ACC112 (cell line): ENCODE measurements around the gene FNDC8.

Experiments
- H2AFZ ChIP-seq: fragments of 200-600 bp; sonication (generic); one replicate; pipeline ENCODE4 v1.6.0; 2017; ENCODE audit warnings: antibody characterized with exemption, low read length; ENCODE audit not compliant: unreplicated experiment
- H3K27ac ChIP-seq: fragments of 200-600 bp; sonication (generic); 2 replicates; pipeline ENCODE4 v1.5.1; 2014; ENCODE audit warnings: low read depth, mild to moderate bottlenecking, antibody characterized with exemption, low read length, moderate library complexity
- H3K27me3 ChIP-seq: fragments of 200-600 bp; sonication (generic); 2 replicates; pipeline ENCODE4 v1.6.1; 2014; ENCODE audit warnings: mild to moderate bottlenecking, antibody characterized with exemption, low read length, moderate library complexity, mixed read lengths; ENCODE audit not compliant: insufficient read depth
- H3K36me3 ChIP-seq: fragments of 200-600 bp; sonication (generic); 2 replicates; pipeline ENCODE4 v1.6.1; 2016; ENCODE audit warnings: mild to moderate bottlenecking, antibody characterized with exemption, low read length, moderate library complexity, mixed read lengths; ENCODE audit not compliant: insufficient read depth
- H3K4me1 ChIP-seq: fragments of 200-600 bp; sonication (generic); one replicate; pipeline ENCODE4 v1.6.1; 2016; ENCODE audit warnings: low read length, mixed read lengths; ENCODE audit not compliant: insufficient read depth, unreplicated experiment, control insufficient read depth
- H3K4me3 ChIP-seq: fragments of 200-600 bp; sonication (generic); 2 replicates; pipeline ENCODE4 v1.5.1; 2014; ENCODE audit warnings: mild to moderate bottlenecking, low read depth, low read length
- H3K79me2 ChIP-seq: fragments of 200-600 bp; sonication (generic); one replicate; pipeline ENCODE4 v1.6.0; 2016; ENCODE audit warnings: low read length; ENCODE audit not compliant: control insufficient read depth, unreplicated experiment, insufficient read depth

The FNDC8 gene

DNA sequence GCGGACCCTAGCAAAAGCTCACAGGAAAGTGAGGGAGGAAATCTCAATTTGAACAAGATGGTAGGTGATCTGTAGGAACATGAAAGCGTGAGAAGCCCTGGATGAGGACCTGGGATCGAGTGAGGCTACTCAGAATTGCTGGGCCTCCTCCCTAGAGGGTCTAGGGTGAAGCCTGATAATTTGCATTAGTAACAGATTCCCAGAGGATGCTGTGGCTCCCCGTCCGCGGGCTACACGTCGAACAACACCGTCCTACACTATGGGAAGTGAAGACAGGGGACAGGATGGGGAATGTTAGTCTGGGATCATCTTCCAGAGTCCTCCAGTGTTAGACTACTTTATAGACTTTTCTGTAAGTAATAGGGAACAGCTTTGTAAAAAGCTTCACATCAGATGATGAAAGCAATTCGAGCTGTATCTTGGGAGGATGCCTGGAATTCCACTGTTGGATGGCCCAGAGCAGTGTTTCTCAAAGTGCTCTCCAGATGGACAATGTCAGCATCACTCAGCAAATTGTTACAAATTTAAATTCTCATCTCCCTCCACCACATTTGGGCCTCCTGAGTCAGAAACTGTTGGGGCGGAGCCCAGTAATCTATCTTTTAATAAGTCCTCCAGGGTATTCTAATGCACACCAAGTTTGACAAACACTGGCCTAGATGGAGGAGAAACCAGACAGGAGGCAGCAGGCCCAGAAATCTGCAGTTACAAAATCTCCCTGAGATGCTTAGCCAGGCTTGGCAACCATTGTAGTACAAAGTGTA, 6.5 kb downstream of the FNDC8 start:
- H3K4me1 ChIP-seq, result peaks cover 14% of the 10 kb centered on the region
- H3K79me2 ChIP-seq, result no peaks in the 10 kb centered on the region
- no peak overlapping the region for H2AFZ ChIP-seq
- no peak overlapping the region for H3K4me3 ChIP-seq
- no peak overlapping the region for H3K27ac ChIP-seq
- H3K27me3 ChIP-seq, result no peaks in the 10 kb centered on the region
- peaks cover 5% of the 10 kb centered on the region; the same call in 1 of the 2 replicates for H3K36me3 ChIP-seq

DNA sequence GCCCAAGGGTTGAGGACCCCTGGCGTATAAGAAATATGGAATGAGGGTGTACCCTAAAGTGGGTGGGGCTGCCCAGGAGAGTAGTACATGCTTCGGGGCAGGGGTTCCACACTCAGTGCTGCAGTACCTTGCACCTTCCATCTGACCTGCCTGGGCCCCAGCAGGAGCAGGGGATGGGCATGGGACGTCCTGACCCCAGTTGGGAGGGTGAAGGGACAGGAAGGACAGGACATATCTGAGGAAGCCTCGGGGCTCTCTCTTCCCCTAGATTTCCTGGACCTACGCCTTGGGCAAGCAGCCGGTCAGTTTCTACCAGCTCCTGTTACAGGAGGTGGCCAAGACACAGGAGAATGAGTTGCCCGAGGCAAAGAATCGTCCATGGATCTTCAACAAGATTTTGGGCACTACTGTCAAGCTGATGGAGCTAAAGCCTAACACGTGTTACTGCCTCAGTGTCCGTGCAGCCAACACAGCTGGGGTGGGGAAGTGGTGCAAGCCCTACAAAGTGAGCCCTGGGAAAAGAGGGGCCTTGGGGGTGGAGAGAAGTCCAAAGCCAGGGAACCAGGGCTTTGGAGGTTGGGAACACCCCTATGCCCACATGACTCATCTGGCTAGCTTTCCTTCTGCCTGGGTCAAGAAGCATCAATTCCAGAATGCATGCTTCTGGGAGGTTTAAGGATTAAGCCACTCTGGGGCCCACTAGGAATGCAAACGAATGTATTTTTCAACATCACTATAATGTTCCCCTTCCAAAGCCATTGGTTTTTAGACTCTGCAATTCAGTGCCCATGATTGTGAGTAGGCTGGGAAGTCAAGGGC, 7.9 kb downstream of the FNDC8 start:
- Histone ChIP-seq H3K4me3 (no peak overlapping the region), H3K27ac (no peak overlapping the region), H3K36me3 (peaks cover 5% of the 10 kb centered on the region; the same call in 1 of the 2 replicates), H3K27me3 (no peaks in the 10 kb centered on the region), H3K79me2 (no peaks in the 10 kb centered on the region), H2AFZ (no peak overlapping the region), H3K4me1 (peaks cover 14% of the 10 kb centered on the region)

DNA sequence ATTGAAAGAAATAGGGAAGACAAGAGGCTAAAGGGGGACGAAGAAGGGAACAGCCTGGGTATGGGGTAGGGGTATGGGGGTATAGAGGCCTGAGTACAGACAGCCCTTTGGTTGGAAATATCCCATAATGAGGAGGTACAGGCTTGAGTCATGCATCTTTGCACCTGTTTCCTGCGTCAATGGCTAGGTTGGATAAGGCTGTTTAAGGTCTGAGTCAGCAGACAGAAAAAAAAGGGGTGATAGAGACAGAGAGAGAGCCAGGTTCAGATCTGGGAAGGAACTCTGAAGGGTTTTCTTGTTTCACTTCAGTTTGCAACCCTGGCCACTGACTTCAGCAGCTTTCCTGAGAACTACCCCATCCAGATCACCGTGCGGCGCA, 8.5 kb downstream of the FNDC8 start:
- Histone ChIP-seq H3K4me3 (no peak overlapping the region), H2AFZ (no peak overlapping the region), H3K79me2 (no peaks in the 10 kb centered on the region), H3K4me1 (peaks cover 14% of the 10 kb centered on the region), H3K27ac (no peak overlapping the region), H3K27me3 (no peaks in the 10 kb centered on the region), H3K36me3 (peaks cover 5% of the 10 kb centered on the region; the same call in 1 of the 2 replicates)

DNA sequence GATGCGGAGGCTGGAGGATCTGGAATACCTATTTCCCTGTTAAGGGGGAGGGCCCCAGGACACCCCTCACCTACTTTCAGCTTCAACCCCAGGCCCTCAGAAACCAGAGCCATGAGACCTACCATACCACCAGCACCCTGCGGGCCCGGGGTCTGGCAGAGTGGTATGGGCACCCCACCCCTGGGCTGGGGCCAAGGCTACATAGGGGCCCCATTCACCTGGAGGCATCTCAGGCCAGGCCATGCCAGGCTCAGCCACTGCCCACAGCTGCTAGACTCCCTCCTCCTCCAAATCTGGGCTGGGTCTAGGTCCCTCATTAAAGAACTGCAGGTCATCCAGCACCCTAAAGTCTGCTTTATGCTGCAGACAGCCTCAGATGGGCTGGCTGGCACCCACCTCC, 9.0 kb downstream of the FNDC8 start:
- peaks cover 14% of the 10 kb centered on the region for H3K4me1 ChIP-seq
- H2AFZ ChIP-seq, result no peak overlapping the region
- H3K4me3 ChIP-seq, result no peak overlapping the region

DNA sequence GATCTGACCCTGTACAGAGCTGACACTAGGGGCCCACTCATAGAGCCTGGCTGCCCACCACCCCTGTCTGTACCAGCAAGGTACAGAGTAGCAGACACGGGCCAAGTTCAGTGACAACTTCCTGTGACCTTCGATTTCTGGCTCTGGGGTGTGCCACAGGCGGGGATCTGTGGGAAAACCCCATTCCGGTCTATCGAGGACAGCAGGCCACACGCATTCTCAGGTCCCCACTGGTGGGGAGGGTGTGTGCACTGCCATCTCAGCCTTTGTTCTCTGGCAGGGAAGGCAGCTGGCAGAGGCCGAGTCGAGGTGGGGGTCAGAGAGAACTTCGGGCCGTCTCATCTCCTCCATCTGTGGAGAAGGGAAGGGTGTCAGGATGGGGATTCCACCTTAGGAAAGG, 10.7 kb downstream of the FNDC8 start:
- H3K27ac ChIP-seq, result no peak overlapping the region
- H3K4me3 ChIP-seq, result no peak overlapping the region
- no peak overlapping the region for H2AFZ ChIP-seq
- H3K4me1 ChIP-seq, result peaks cover 14% of the 10 kb centered on the region
- no peaks in the 10 kb centered on the region for H3K27me3 ChIP-seq
- H3K36me3 ChIP-seq, result peaks cover 15% of the 10 kb centered on the region; the same call in 1 of the 2 replicates
- H3K79me2 ChIP-seq, result no peaks in the 10 kb centered on the region

More for the DNA sequence above, 9.0 kb downstream of the FNDC8 start:
- Histone ChIP-seq H3K79me2 (no peaks in the 10 kb centered on the region), H3K27ac (no peak overlapping the region), H3K27me3 (no peaks in the 10 kb centered on the region), H3K36me3 (peaks cover 5% of the 10 kb centered on the region; the same call in 1 of the 2 replicates)

DNA sequence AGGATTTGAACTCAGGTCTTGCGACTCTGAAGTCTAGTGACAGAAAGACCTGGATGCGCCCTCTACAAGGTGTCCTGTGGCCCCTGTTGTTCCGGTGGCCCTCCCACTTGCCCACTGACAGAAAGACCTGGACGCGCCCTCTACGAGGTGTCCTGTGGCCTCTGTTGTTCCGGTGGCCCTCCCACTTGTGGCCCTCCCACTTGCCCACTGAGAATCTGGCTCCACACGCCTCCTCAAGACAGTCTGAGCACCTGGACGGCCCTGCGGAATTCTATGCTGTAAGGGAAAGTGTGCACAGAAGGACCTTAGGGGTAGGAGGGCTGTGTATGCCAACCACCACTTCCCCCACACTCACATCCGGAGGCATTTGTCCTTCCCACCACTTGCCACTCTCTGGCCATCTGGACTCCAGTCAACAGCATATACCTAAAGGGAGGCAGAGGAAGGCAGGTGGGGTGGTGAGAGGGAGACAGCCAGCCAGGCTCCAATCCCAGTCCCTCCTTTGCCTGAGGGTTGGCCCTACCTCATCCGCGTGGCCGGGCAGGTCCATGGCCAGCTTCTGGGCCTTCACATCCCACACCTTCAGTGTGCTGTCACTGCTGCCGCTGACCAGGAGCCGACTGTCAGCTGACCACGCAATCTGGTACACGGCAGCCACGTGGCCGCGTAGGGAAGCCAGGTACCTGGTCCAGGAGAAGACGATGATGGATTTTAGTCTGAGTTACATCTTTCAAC, 11.6 kb downstream of the FNDC8 start:
- Histone ChIP-seq H3K36me3 (peaks cover 17% of the 10 kb centered on the region; the same call in 1 of the 2 replicates), H3K4me3 (no peak overlapping the region)

DNA sequence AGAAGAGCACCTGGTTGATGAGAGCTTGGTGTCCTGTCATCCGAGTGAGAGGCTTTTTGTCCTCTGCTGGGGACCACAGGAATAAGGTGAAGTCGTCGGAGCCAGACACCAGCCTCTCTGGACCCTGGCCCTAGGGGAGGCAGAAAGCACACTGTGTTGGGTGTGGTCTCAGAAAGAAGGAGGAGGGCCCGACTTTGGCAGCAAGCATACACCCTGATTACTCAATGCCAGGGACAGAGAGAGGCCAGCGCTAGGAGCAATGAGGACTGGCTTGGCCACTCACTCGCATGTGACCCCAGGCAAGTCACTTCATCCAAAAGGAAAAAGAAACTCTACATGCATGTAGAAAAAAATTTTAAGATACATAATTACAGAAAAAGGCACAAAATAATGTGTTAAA, 13.9 kb downstream of the FNDC8 start:
- Histone ChIP-seq H3K36me3 (peaks cover 17% of the 10 kb centered on the region; the same call in 1 of the 2 replicates), H2AFZ (no peak overlapping the region), H3K79me2 (peaks cover 9% of the 10 kb centered on the region), H3K4me1 (no peaks in the 10 kb centered on the region), H3K27ac (no peak overlapping the region), H3K27me3 (no peaks in the 10 kb centered on the region), H3K4me3 (no peak overlapping the region)

More for the DNA sequence above, 11.6 kb downstream of the FNDC8 start:
- H3K79me2 ChIP-seq, result no peaks in the 10 kb centered on the region
- peaks cover 14% of the 10 kb centered on the region for H3K4me1 ChIP-seq
- no peak overlapping the region for H3K27ac ChIP-seq
- no peaks in the 10 kb centered on the region for H3K27me3 ChIP-seq
- H2AFZ ChIP-seq, result no peak overlapping the region

DNA sequence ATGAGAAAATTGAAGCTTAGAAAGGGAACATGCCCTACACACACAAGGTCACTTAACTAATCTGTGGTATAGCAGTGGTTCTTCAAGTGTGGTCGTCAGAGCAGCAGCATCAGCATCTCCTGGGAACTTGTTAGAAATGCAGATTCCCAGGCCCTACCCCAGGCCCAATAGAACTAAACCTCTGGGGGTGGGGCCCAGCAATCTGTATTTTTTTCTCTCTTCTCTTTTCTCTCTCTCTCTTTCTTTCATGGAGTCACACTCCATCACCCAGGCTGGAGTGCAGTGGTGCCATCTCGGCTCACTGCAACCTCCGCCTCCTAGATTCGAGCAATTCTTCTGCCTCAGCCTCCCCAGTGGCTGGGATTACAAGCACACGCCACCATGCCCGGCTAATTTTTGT, 16.8 kb downstream of the FNDC8 start:
- H3K27me3 ChIP-seq, result no peaks in the 10 kb centered on the region
- no peaks in the 10 kb centered on the region for H3K4me1 ChIP-seq
- no peak overlapping the region for H2AFZ ChIP-seq
- peaks cover 12% of the 10 kb centered on the region; the same call in 1 of the 2 replicates for H3K36me3 ChIP-seq
- H3K27ac ChIP-seq, result no peak overlapping the region
- no peak overlapping the region for H3K4me3 ChIP-seq
- peaks cover 21% of the 10 kb centered on the region for H3K79me2 ChIP-seq

DNA sequence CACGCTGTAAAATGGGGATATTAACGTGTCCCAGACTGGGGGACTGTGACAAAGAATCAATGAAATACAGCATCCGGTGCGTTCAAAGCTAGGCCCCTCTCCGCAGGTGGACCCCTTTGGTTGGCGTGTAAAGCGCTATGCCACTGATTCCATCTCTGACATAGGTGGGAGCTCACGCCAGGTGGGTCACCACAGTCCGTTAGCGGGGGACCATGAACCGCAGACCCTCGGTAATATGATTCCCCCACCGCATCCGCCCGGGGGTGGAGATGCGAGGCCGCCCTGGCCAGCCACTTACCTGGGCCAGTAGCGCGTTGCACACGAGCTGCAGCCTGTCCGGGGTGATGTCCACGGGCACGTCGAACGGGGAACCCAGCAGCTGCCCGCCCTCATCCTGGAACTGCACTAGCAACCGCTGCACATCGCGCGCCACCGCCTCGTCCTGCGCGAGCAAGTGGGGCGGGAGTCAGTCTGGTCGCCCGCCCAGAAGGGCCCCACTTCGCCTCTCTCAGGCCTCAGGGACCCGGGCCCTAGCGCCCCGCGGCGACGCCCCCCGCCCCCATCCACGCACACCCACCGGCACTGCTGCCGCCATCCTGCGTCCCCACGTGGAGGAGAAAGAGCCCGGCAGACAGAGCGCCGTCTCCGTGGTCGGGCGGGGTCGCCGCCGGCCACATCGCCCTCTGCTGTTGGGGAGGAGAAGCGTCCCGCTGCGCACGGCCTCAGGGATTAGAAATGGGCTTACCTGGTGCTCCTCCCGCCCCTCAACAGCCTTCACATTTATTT, 20.5 kb downstream of the FNDC8 start, which contains the start of gene NLE1:
Gene NLE1, minus strand, starts transcription at position 623 of the 786 bp plus-strand sequence. Its CDS starts 28 bp downstream, at position 595.
- Histone ChIP-seq H3K4me1 (no peaks in the 10 kb centered on the region), H3K27me3 (peaks cover 3% of the 10 kb centered on the region; the same call in 1 of the 2 replicates), H2AFZ (peak within 1 kb of the TSS; percentile 62), H3K79me2 (peaks cover 21% of the 10 kb centered on the region), H3K36me3 (peaks cover 4% of the 10 kb centered on the region; the same call in 1 of the 2 replicates), H3K4me3 (peak within 1 kb of the TSS; percentile 88), H3K27ac (no peak within 1 kb of the TSS)

DNA sequence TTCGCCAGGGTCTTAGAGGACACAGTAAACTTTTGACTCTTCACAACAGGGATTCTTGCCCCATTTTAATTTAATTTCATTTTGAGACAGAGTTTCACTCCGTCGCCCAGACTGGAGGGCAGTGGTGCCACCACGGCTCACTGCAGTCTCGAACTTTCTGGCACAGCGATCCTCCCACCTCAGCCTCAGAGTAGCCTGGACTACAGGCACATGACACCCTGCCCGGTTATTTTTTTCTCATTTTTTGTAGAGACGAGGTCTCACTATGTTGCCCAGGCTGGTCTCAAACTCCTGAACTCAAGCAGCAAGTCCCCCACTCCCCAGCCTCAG, 21.0 kb downstream of the FNDC8 start:
- Histone ChIP-seq H3K36me3 (no peaks in the 10 kb centered on the region), H3K4me1 (no peaks in the 10 kb centered on the region), H3K79me2 (peaks cover 21% of the 10 kb centered on the region), H2AFZ (no peak overlapping the region), H3K27ac (no peak overlapping the region), H3K4me3 (peak overlapping the region; percentile 88; the same call in 1 of the 2 replicates), H3K27me3 (peaks cover 9% of the 10 kb centered on the region; the same call in 1 of the 2 replicates)
